CD8-positive, alpha-beta memory T cell (primary cell): Measurements from ENCODE around the gene MYH8. TPM values are rescaled to one million over a fixed set of nuclear protein-coding genes. Genes with fewer than 3 reads are reported as not detected.

ENCODE experiments used
- CTCF ChIA-PET: fragments of 350-600 bp; sonication (Branson Sonifier 250); formaldehyde crosslinking; loops from one replicate; lab custom pipeline; 2021; ENCODE audit warnings: antibody characterized with exemption; lab: Charles Lee
- POLR2A ChIA-PET: fragments of 350-600 bp; sonication (Branson Sonifier 250); formaldehyde crosslinking; loops from one replicate; lab custom pipeline; 2021; ENCODE audit warnings: antibody characterized with exemption; lab: Charles Lee
- DNase-seq, 5 donors: peaks; one replicate each; pipeline versions ENCODE4 v3.0.0 to v3.0.0-alpha.2; 2020 to 2022; ENCODE audit warnings: mixed read lengths in 1 of 5
- H3K27ac ChIP-seq: one replicate; pipeline ENCODE4 v1.7.0; 2013; ENCODE audit warnings: low read depth, mild to moderate bottlenecking, low read length, moderate library complexity
- H3K27me3 ChIP-seq: 2 replicates; pipeline ENCODE4 v1.7.0; 2013; ENCODE audit warnings: low read length, mild to moderate bottlenecking; ENCODE audit not compliant: insufficient read depth, poor library complexity, severe bottlenecking
- H3K36me3 ChIP-seq: 2 replicates; pipeline ENCODE4 v1.7.0; 2013; ENCODE audit warnings: mild to moderate bottlenecking, low read length, moderate library complexity; ENCODE audit not compliant: insufficient read depth
- H3K4me1 ChIP-seq: 2 replicates; pipeline ENCODE4 v1.7.0; 2013; ENCODE audit warnings: mild to moderate bottlenecking, low read length, moderate library complexity; ENCODE audit not compliant: insufficient read depth
- H3K4me3 ChIP-seq: 2 replicates; pipeline ENCODE4 v1.7.0; 2013; ENCODE audit warnings: mild to moderate bottlenecking, low read length
- H3K9me3 ChIP-seq: 2 replicates; pipeline ENCODE4 v1.7.0; 2013; ENCODE audit warnings: mild to moderate bottlenecking, low read length
- H3K27ac Mint-ChIP-seq, 8 donors: one replicate each; pipeline ENCODE4 v1.8.0; 2020 to 2021; ENCODE audit warnings: mixed read lengths in 8 of 8, mild to moderate bottlenecking in 6 of 8, inconsistent platforms in 3 of 8, moderate library complexity in 3 of 8
- H3K27me3 Mint-ChIP-seq, 2 donors: one replicate each; pipeline ENCODE4 v1.8.0; 2020 to 2021; ENCODE audit warnings: mixed read lengths in 2 of 2, mild to moderate bottlenecking in 1 of 2, moderate library complexity in 1 of 2
- H3K36me3 Mint-ChIP-seq, 3 donors: one replicate each; pipeline ENCODE4 v1.8.0; 2020 to 2021; ENCODE audit warnings: mixed read lengths in 3 of 3, inconsistent platforms in 1 of 3, mild to moderate bottlenecking in 1 of 3
- H3K4me1 Mint-ChIP-seq, 3 donors: one replicate each; pipeline ENCODE4 v1.8.0; 2020 to 2021; ENCODE audit warnings: mixed read lengths in 3 of 3, inconsistent platforms in 1 of 3, mild to moderate bottlenecking in 1 of 3
- H3K4me3 Mint-ChIP-seq, 7 donors: one replicate each; pipeline ENCODE4 v1.8.0; 2020 to 2021; ENCODE audit warnings: mixed read lengths in 7 of 7, mild to moderate bottlenecking in 6 of 7, moderate library complexity in 4 of 7, inconsistent platforms in 2 of 7
- H3K9me3 Mint-ChIP-seq, 5 donors: one replicate each; pipeline ENCODE4 v1.8.0; 2020 to 2022; ENCODE audit warnings: mixed read lengths in 5 of 5, mild to moderate bottlenecking in 3 of 5, moderate library complexity in 2 of 5, inconsistent platforms in 1 of 5
- polyA plus RNA-seq: library from polyadenylated mRNA; unstranded; fragments of 300-500 nt; fragmentation: Illumina TruSeq; gene quantifications from one replicate; pipeline ENCODE4 v1.2.3, GENCODE V29; 2021
- total RNA-seq, 2 experiments: library from RNA; stranded (reverse); gene quantifications; one replicate each; pipeline ENCODE4 v1.2.3, GENCODE V29; 2021

MYH8 gene
- total RNA-seq: not detected
- not detected for polyA plus RNA-seq

- POLR2A ChIA-PET: no interaction called here
- no peak within 1 kb of the TSS for H3K27ac Mint-ChIP-seq
- peaks cover 0 to 4% of the 10 kb centered on the region in 2 donors for H3K27me3 Mint-ChIP-seq
- CTCF ChIA-PET: no interaction called here
- no peaks in the 10 kb centered on the region for H3K4me1 Mint-ChIP-seq
- H3K36me3 Mint-ChIP-seq: no peaks in the 10 kb centered on the region
- no peak within 1 kb of the TSS for H3K27ac ChIP-seq
- DNase-seq: no peak
- H3K4me3 ChIP-seq: no peak within 1 kb of the TSS
- H3K36me3 ChIP-seq: no peaks in the 10 kb centered on the region
- no peaks in the 10 kb centered on the region for H3K27me3 ChIP-seq
- H3K9me3 ChIP-seq: no peaks in the 10 kb centered on the region
- no peak within 1 kb of the TSS for H3K4me3 Mint-ChIP-seq
- H3K4me1 ChIP-seq: no peaks in the 10 kb centered on the region
- no peaks in the 10 kb centered on the region for H3K9me3 Mint-ChIP-seq
Observed at GRCh38 chr17:10421900-10422542, at the start of gene MYH8. MYH8 (minus strand) TSS chr17:10421950; CDS start chr17:10420227, 1,723 bp downstream.

DNA sequence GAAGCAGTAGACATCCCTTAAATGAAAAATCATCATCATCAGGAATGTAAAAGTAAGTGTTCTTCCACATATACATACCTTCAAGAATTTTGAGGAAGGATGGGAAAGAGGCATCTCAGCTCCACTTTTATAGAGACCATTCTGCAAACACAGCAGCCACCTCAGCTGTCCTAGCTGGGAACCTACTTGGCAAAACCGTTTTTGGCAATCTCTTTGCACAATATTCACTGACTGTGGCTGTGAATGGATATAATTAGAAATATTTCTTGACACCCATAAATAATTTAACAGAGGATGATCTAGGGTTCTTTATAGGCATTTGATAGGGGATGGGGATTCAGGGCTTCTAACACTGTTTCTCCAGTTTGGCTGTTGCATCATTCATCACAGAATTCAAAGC is 47.7 kb upstream of the MYH8 start, which contains the start of gene MYH4:
Gene MYH4, minus strand, starts transcription at position 101 of the 400 bp plus-strand sequence. CDS start 2,814 bp downstream, outside the sequence.
- Mint-ChIP-seq H3K4me1 (no peaks in the 10 kb centered on the region), H3K4me3 (no peak within 1 kb of the TSS), H3K9me3 (peaks cover 0 to 4% (median 0%) of the 10 kb centered on the region in 5 donors), H3K27ac (no peak within 1 kb of the TSS), H3K27me3 (peaks cover 0 to 1% of the 10 kb centered on the region in 2 donors), H3K36me3 (no peaks in the 10 kb centered on the region)
- Histone ChIP-seq H3K36me3 (no peaks in the 10 kb centered on the region), H3K27ac (no peak within 1 kb of the TSS), H3K4me3 (no peak within 1 kb of the TSS), H3K27me3 (no peaks in the 10 kb centered on the region), H3K9me3 (no peaks in the 10 kb centered on the region), H3K4me1 (no peaks in the 10 kb centered on the region)
- CTCF ChIA-PET: no interaction called here
- no peak for DNase-seq
- POLR2A ChIA-PET: no interaction called here

DNA sequence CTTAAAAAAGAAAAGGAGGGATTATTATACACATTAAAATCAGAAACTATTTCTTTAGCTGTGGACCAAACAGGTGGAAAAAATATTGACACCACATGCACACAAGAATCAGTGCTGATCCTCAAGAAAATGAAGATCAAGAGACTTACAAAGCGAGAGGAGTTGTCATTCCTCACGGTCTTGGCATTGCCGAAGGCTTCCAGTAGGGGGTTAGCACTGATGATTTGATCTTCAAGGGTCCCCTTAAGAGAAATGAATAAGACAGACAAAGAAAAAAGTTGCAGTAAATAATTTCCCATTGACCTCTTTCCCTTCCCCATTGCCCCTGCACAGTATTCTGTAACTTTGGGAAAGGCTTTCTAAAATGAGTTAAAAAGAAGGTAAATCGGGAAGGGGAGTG is 41.7 kb upstream of the MYH8 start:
- ChIA-PET POLR2A (no interaction called here), CTCF (no interaction called here)
- no peaks in the 10 kb centered on the region for H3K27me3 ChIP-seq
- no peaks in the 10 kb centered on the region for H3K36me3 ChIP-seq
- no peak for DNase-seq
- no peak overlapping the region for H3K27ac ChIP-seq
- Mint-ChIP-seq H3K27me3 (peaks cover 4 to 11% of the 10 kb centered on the region in 2 donors), H3K9me3 (peaks cover 0 to 5% (median 2%) of the 10 kb centered on the region in 5 donors), H3K4me3 (no peak overlapping the region), H3K27ac (no peak overlapping the region), H3K4me1 (no peaks in the 10 kb centered on the region), H3K36me3 (no peaks in the 10 kb centered on the region)
- no peak overlapping the region for H3K4me3 ChIP-seq
- H3K9me3 ChIP-seq: no peaks in the 10 kb centered on the region
- no peaks in the 10 kb centered on the region for H3K4me1 ChIP-seq

GRCh38 chr17:10460062-10460461 is 38.3 kb upstream of the MYH8 start:
- ChIA-PET POLR2A (no interaction called here), CTCF (no interaction called here)
- no peaks in the 10 kb centered on the region for H3K27me3 ChIP-seq
- Mint-ChIP-seq H3K27me3 (peaks cover 2 to 11% of the 10 kb centered on the region in 2 donors), H3K4me3 (no peak overlapping the region), H3K9me3 (peaks cover 0 to 5% (median 2%) of the 10 kb centered on the region in 5 donors), H3K36me3 (no peaks in the 10 kb centered on the region), H3K4me1 (no peaks in the 10 kb centered on the region), H3K27ac (no peak overlapping the region)
- no peak overlapping the region for H3K27ac ChIP-seq
- no peak for DNase-seq
- no peaks in the 10 kb centered on the region for H3K9me3 ChIP-seq
- no peak overlapping the region for H3K4me3 ChIP-seq
- no peaks in the 10 kb centered on the region for H3K4me1 ChIP-seq
- no peaks in the 10 kb centered on the region for H3K36me3 ChIP-seq

GRCh38 chr17:10458701-10459100 is 37.0 kb upstream of the MYH8 start:
- Mint-ChIP-seq H3K9me3 (peaks cover 0 to 3% (median 0%) of the 10 kb centered on the region in 5 donors), H3K4me3 (no peak overlapping the region), H3K36me3 (no peaks in the 10 kb centered on the region), H3K4me1 (no peaks in the 10 kb centered on the region), H3K27me3 (peaks cover 2 to 11% of the 10 kb centered on the region in 2 donors), H3K27ac (no peak overlapping the region)
- CTCF ChIA-PET: no interaction called here
- no peak for DNase-seq
- no peak overlapping the region for H3K27ac ChIP-seq
- no peak overlapping the region for H3K4me3 ChIP-seq
- H3K27me3 ChIP-seq: no peaks in the 10 kb centered on the region
- H3K36me3 ChIP-seq: no peaks in the 10 kb centered on the region
- H3K4me1 ChIP-seq: no peaks in the 10 kb centered on the region
- no peaks in the 10 kb centered on the region for H3K9me3 ChIP-seq
- POLR2A ChIA-PET: no interaction called here

- ChIA-PET POLR2A (no interaction called here), CTCF (no interaction called here)
- Histone ChIP-seq H3K4me3 (no peak overlapping the region), H3K9me3 (no peaks in the 10 kb centered on the region), H3K36me3 (no peaks in the 10 kb centered on the region), H3K4me1 (no peaks in the 10 kb centered on the region), H3K27ac (no peak overlapping the region), H3K27me3 (no peaks in the 10 kb centered on the region)
- Mint-ChIP-seq H3K27me3 (peaks cover 2 to 11% of the 10 kb centered on the region in 2 donors), H3K36me3 (no peaks in the 10 kb centered on the region), H3K9me3 (no peaks in the 10 kb centered on the region), H3K27ac (no peak overlapping the region), H3K4me3 (no peak overlapping the region), H3K4me1 (no peaks in the 10 kb centered on the region)
- DNase-seq: no peak
Observed at GRCh38 chr17:10457952-10458351, 36.2 kb upstream of the MYH8 start.

- H3K36me3 Mint-ChIP-seq: no peaks in the 10 kb centered on the region
- POLR2A ChIA-PET: no interaction called here
- no peak overlapping the region for H3K27ac ChIP-seq
- H3K4me1 Mint-ChIP-seq: no peaks in the 10 kb centered on the region
- no peak for DNase-seq
- no peak overlapping the region for H3K4me3 ChIP-seq
- no peaks in the 10 kb centered on the region for H3K9me3 ChIP-seq
- no peaks in the 10 kb centered on the region for H3K27me3 ChIP-seq
- H3K27me3 Mint-ChIP-seq: peaks cover 1 to 25% of the 10 kb centered on the region in 2 donors
- H3K4me3 Mint-ChIP-seq: no peak overlapping the region
- CTCF ChIA-PET: no interaction called here
- H3K36me3 ChIP-seq: no peaks in the 10 kb centered on the region
- peaks cover 0 to 3% (median 0%) of the 10 kb centered on the region in 5 donors for H3K9me3 Mint-ChIP-seq
- no peak overlapping the region for H3K27ac Mint-ChIP-seq
- no peaks in the 10 kb centered on the region for H3K4me1 ChIP-seq
Observed at GRCh38 chr17:10447026-10447931, 25.5 kb upstream of the MYH8 start.

DNA sequence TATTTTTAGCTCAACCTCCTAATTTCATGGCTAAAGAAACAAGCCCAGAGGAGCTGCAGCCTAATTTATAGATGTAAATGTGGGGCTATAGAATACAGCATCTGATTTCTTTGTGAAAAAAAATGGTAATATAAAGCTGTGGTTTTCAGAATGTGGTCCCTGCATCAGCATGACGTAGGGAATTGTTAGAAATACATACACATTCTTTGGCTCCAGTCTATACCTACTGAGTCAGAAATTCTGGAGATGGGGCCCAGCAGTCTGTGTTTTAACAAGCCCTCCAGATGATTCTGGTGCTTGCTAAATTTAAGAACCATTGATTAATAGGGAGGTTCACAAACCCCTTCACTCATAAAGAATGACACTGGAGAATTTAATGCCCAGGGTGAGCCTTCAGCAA is 18.1 kb upstream of the MYH8 start:
- DNase-seq: no peak
- Histone ChIP-seq H3K36me3 (no peaks in the 10 kb centered on the region), H3K4me1 (no peaks in the 10 kb centered on the region), H3K4me3 (no peak overlapping the region), H3K9me3 (no peaks in the 10 kb centered on the region), H3K27ac (no peak overlapping the region), H3K27me3 (no peaks in the 10 kb centered on the region)
- Mint-ChIP-seq H3K36me3 (no peaks in the 10 kb centered on the region), H3K27ac (no peak overlapping the region), H3K27me3 (peaks cover 21 to 55% of the 10 kb centered on the region in 2 donors), H3K4me3 (no peak overlapping the region), H3K9me3 (peaks cover 0 to 3% (median 0%) of the 10 kb centered on the region in 5 donors), H3K4me1 (no peaks in the 10 kb centered on the region)
- POLR2A ChIA-PET: no interaction called here
- CTCF ChIA-PET: no interaction called here
